ENCODE data around the gene PXK. TPM values are rescaled to one million over a fixed set of nuclear protein-coding genes. Genes with fewer than 3 reads are reported as not detected.
A peak's percentile ranks its signal among the peaks of the same experiment; 100 is the strongest.

PXK gene
- total and polyA plus RNA-seq, 2 donors from 2014 or later: 21.6 to 24.8 TPM

- intact Hi-C loops (cut with DNase I): no loop called here
- Histone ChIP-seq H3K36me3 (ENCODE audit: control insufficient read depth in 2 of 3, insufficient read depth in 3 of 3, low read length in 3 of 3) (peaks cover 0 to 2% (median 0%) of the 10 kb centered on the region in 3 donors), H3K9ac (ENCODE audit: low read length in 3 of 3) (no peak overlapping the region), H3K27me3 (ENCODE audit: control insufficient read depth, insufficient read depth, low read length) (no peaks in the 10 kb centered on the region), H3K4me3 (ENCODE audit: low read length in 3 of 3) (no peak overlapping the region), H3K4me1 (ENCODE audit: control insufficient read depth in 2 of 3, insufficient read depth in 2 of 3, low read depth in 1 of 3, low read length in 3 of 3) (no peaks in the 10 kb centered on the region), H3K9me3 (ENCODE audit: control insufficient read depth in 2 of 3, insufficient read depth in 1 of 3, low read length in 3 of 3) (no peaks in the 10 kb centered on the region), H3K27ac (ENCODE audit: low read depth in 2 of 2, low read length in 2 of 2) (no peak overlapping the region)
- DNase-seq: peak in 3 of 5 donors; percentile 43 to 75 (median 67)
- FAIRE-seq: no peak
- TF ChIP-seq, protein P1, sequence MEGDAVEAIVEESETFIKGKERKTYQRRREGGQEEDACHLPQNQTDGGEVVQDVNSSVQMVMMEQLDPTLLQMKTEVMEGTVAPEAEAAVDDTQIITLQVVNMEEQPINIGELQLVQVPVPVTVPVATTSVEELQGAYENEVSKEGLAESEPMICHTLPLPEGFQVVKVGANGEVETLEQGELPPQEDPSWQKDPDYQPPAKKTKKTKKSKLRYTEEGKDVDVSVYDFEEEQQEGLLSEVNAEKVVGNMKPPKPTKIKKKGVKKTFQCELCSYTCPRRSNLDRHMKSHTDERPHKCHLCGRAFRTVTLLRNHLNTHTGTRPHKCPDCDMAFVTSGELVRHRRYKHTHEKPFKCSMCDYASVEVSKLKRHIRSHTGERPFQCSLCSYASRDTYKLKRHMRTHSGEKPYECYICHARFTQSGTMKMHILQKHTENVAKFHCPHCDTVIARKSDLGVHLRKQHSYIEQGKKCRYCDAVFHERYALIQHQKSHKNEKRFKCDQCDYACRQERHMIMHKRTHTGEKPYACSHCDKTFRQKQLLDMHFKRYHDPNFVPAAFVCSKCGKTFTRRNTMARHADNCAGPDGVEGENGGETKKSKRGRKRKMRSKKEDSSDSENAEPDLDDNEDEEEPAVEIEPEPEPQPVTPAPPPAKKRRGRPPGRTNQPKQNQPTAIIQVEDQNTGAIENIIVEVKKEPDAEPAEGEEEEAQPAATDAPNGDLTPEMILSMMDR (IDR thresholded peaks at IDR 0.05; ENCODE audit: borderline replicate concordance, extremely low read depth, insufficient read depth): no peak
Observed at GRCh38 chr3:58375254-58375653, 42.6 kb downstream of the PXK start.

DNA sequence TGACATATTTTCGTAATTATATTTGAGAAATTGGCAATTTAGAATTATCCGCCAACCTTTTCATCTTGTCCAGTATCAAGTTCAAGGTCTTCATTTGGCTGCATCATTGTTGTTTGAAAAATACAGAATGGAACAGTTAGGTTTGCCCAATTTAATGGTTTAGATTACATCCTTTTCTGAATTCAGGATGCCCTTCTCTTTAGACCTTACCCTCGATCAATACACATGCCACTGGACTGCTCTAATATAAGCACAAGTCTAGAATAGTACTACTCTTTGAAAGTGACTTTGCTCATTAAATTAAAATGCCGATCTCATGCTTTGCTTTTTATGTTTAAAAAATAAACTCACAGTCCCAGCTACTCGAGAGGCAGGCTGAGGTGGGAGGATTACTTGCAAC is 44.5 kb downstream of the PXK start:
- H3K27ac ChIP-seq (ENCODE audit: low read depth in 2 of 2, low read length in 2 of 2): no peak overlapping the region
- H3K4me3 ChIP-seq (ENCODE audit: low read length in 3 of 3): no peak overlapping the region
- H3K9ac ChIP-seq (ENCODE audit: low read length in 3 of 3): no peak overlapping the region
- no peaks in the 10 kb centered on the region for H3K36me3 ChIP-seq (ENCODE audit: control insufficient read depth in 2 of 3, insufficient read depth in 3 of 3, low read length in 3 of 3)
- FAIRE-seq (no peak), DNase-seq (no peak)
- no peaks in the 10 kb centered on the region for H3K9me3 ChIP-seq (ENCODE audit: control insufficient read depth in 2 of 3, insufficient read depth in 1 of 3, low read length in 3 of 3)
- no peaks in the 10 kb centered on the region for H3K27me3 ChIP-seq (ENCODE audit: control insufficient read depth, insufficient read depth, low read length)
- TF ChIP-seq, protein P1 (IDR thresholded peaks at IDR 0.05; ENCODE audit: borderline replicate concordance, extremely low read depth, insufficient read depth): no peak
- H3K4me1 ChIP-seq (ENCODE audit: control insufficient read depth in 2 of 3, insufficient read depth in 2 of 3, low read depth in 1 of 3, low read length in 3 of 3): no peaks in the 10 kb centered on the region
- intact Hi-C loops (cut with DNase I): no loop called here

DNA sequence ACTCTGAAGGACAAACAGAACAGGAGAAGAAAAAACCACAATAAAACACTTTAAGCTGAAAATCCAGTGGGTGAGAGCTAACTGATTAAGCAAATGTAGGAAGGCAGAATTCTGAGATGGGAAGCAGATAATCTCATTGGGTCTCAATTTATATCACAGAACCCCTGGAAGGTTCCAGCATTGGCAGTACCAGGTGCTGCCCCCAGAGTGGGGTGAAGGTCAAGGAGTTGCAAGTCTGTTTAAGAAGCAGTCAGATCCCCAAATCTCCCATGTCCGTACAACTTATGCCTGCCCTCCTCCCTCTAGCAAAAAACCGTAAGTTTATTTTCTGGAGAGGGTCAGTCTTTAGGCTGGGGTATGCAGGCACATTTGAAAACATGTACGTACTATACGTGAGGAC is 45.1 kb downstream of the PXK start:
- H3K27ac ChIP-seq (ENCODE audit: low read depth in 2 of 2, low read length in 2 of 2): peak overlapping the region in 1 of 2 donors; percentile 27
- no peaks in the 10 kb centered on the region for H3K27me3 ChIP-seq (ENCODE audit: control insufficient read depth, insufficient read depth, low read length)
- TF ChIP-seq, protein P1 (IDR thresholded peaks at IDR 0.05; ENCODE audit: borderline replicate concordance, extremely low read depth, insufficient read depth): no peak
- no peaks in the 10 kb centered on the region for H3K9me3 ChIP-seq (ENCODE audit: control insufficient read depth in 2 of 3, insufficient read depth in 1 of 3, low read length in 3 of 3)
- no peak overlapping the region for H3K9ac ChIP-seq (ENCODE audit: low read length in 3 of 3)
- peak in 1 of 5 donors; percentile 25 for DNase-seq
- FAIRE-seq: no peak
- no peaks in the 10 kb centered on the region for H3K4me1 ChIP-seq (ENCODE audit: control insufficient read depth in 2 of 3, insufficient read depth in 2 of 3, low read depth in 1 of 3, low read length in 3 of 3)
- intact Hi-C loops (cut with DNase I): no loop called here
- H3K4me3 ChIP-seq (ENCODE audit: low read length in 3 of 3): no peak overlapping the region
- no peaks in the 10 kb centered on the region for H3K36me3 ChIP-seq (ENCODE audit: control insufficient read depth in 2 of 3, insufficient read depth in 3 of 3, low read length in 3 of 3)

Measured in kidney (tissue), 14 donors.